Heart left ventricle (tissue), 13 donors: ENCODE measurements around the gene C2.

ENCODE experiments used
- POLR2A ChIP-seq, 2 donors: fragments of 450-650 bp; IDR thresholded peaks; one replicate each; pipeline ENCODE4 v1.6.1; 2017; ENCODE audit warnings: antibody characterized with exemption in 2 of 2, mild to moderate bottlenecking in 2 of 2, moderate library complexity in 2 of 2
- TF ChIP-seq, protein P1 (sequence below), 12 donors: fragments of 200-600 bp; sonication (generic) in 4 of 12; IDR thresholded peaks; one replicate each; pipeline versions ENCODE4 v1.5.0 to v1.8.0; 2018 to 2022; ENCODE audit warnings: antibody characterized with exemption in 12 of 12, mild to moderate bottlenecking in 5 of 12
- donor health status: ischemic (EF 13 %, LVEDD 7.1; RV severe dilation, severe dysfunction).
- donor health status: DM: no; HTN: yes; CAD: no.
- donor health status: DM: no; HTN: no; CAD: no.
- donor health status: ischemic (EF 25% LVEDD 6.9; RV normal size, moderate dysfunction).
- donor health status: ischemic (EF 25% LVEDD 5.7; RV mildly dilated, moderate dysfunction).
- donor health status: ischemic (EF 35%, LVEDD 5.7; RV mildly dilated, moderate dysfunction).
- donor health status: nonischemic (EF 11% LVEDD 7.7; RV severe dilation, severe dysfunction).
- donor health status: DM: yes; HTN: yes; CAD: no.
- donor health status: PGD.
- donor health status: ischemic (EF 29% LVEDD 5.4; RV normal size, mild dysfunction).
- donor health status: nonischemic (EF 23%, LVEDD 6.1; RV moderate dilation, normal function).

DNA sequence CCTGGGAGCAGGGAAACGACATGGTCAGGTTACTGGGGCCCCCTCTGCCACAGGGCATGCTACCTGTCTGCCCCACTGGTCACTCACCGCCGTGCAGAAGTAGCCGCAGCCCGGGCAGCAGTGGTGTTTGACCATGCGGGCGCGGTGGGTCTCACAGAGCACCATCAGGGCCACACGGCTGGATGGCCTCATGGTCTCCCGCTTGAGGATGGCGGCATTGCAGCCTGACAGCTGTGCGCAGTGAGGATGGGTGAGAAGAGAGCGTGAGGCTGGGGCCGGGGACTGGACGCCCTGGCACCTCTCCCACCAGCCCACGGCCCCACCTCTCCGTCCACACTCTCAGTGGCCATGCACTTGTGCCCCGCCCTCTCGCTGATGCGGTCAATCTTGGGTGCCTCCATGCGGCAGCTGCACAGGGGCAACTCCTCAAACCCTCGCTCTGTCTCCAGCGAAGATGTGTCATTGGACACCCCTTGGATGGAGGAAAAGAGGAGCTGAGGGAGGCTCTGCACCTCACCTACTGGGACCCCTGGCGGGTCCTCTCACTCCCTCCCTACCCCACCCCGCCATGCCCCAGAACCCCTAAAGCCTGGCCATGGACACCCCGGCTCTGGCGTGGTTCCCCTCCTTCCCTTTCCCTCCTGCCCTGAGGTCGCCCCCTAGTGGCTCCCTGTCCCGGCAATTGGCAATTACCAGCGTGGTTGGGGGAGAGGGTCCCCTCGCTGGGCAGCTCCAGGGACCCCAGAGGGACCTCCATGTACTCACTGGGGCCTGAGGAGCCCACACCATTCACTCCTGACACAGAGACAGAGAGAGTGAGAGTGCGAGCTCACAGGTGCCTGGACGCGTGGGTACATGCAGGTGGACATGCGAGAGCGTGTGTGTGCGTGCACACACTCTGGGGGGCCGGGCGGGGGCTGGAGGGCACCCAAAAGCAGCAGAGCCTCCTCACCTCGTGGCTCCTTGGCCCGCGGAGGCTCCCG, 39.0 kb upstream of the C2 start:
- TF ChIP-seq, protein P1, sequence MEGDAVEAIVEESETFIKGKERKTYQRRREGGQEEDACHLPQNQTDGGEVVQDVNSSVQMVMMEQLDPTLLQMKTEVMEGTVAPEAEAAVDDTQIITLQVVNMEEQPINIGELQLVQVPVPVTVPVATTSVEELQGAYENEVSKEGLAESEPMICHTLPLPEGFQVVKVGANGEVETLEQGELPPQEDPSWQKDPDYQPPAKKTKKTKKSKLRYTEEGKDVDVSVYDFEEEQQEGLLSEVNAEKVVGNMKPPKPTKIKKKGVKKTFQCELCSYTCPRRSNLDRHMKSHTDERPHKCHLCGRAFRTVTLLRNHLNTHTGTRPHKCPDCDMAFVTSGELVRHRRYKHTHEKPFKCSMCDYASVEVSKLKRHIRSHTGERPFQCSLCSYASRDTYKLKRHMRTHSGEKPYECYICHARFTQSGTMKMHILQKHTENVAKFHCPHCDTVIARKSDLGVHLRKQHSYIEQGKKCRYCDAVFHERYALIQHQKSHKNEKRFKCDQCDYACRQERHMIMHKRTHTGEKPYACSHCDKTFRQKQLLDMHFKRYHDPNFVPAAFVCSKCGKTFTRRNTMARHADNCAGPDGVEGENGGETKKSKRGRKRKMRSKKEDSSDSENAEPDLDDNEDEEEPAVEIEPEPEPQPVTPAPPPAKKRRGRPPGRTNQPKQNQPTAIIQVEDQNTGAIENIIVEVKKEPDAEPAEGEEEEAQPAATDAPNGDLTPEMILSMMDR (IDR thresholded peaks at IDR 0.05), result peak; percentile 30 to 77 (median 66)
- TF ChIP-seq POLR2A (IDR thresholded peaks at IDR 0.05), result no peak
